Adrenal gland (tissue), 12 donors: ENCODE data around the gene RANBP9. TPM values are rescaled to one million over a fixed set of nuclear protein-coding genes. Genes with fewer than 3 reads are reported as not detected.

ENCODE experiments used
- DNase-seq, 7 donors: peaks; one replicate each; pipeline ENCODE4 v3.0.0-alpha.2; 2019 to 2020
- H3K27ac ChIP-seq, 5 donors: fragments of 200-600 bp; sonication (generic) in 4 of 5; 1 replicate in 3 of 5; 2 replicates in 2 of 5; pipeline versions ENCODE4 v1.5.1 to v1.8.0; 2016 to 2020; ENCODE audit warnings: mild to moderate bottlenecking in 1 of 5
- H3K27me3 ChIP-seq: fragments of 200-600 bp; 2 replicates; pipeline ENCODE4 v1.8.0; 2021
- H3K36me3 ChIP-seq, 2 donors: fragments of 200-600 bp; replicated peaks in 1 of 2; 1 replicate in 1 of 2; 2 replicates in 1 of 2; pipeline versions ENCODE4 v1.5.1 to v1.8.0; 2018 to 2022
- H3K4me1 ChIP-seq, 2 donors: fragments of 200-600 bp; replicated peaks in 1 of 2; 1 replicate in 1 of 2; 2 replicates in 1 of 2; pipeline versions ENCODE4 v1.5.1 to v1.8.0; 2018 to 2021
- H3K4me3 ChIP-seq, 4 donors: fragments of 200-600 bp; sonication (generic) in 3 of 4; one replicate each; pipeline ENCODE4 v1.5.1; 2016 to 2018
- H3K9me3 ChIP-seq, 3 donors: fragments of 200-600 bp; sonication (generic) in 1 of 3; replicated peaks in 1 of 3; 1 replicate in 2 of 3; 2 replicates in 1 of 3; pipeline versions ENCODE4 v1.5.1 to v1.8.0; 2016 to 2021
- CTCF ChIP-seq, 6 experiments: fragments of 450-650 bp in 4 of 6; fragments of 200-600 bp in 2 of 6; sonication (generic) in 1 of 6; IDR thresholded peaks; 1 replicate in 5 of 6; 2 replicates in 1 of 6; pipeline versions ENCODE4 v1.5.1 to v1.8.0; 2016 to 2021; ENCODE audit warnings: antibody characterized with exemption in 6 of 6, mild to moderate bottlenecking in 2 of 6, moderate library complexity in 1 of 6
- POLR2A ChIP-seq, 2 donors: fragments of 450-650 bp; IDR thresholded peaks; one replicate each; pipeline ENCODE4 v1.6.1; 2017; ENCODE audit warnings: antibody characterized with exemption in 2 of 2, mild to moderate bottlenecking in 2 of 2, moderate library complexity in 1 of 2
- WGBS, 4 donors: extraction: QIAGEN DNeasy Blood & Tissue Kit in 2 of 4; methylation state at CpG; one replicate each; pipeline versions ENCODE4 v1.1.5 to v1.1.7; 2013 to 2017; 5-methylcytosine and 5-hydroxymethylcytosine counted together
- intact Hi-C, 2 donors: fragments of 100-400 bp; cut with DNase I; formaldehyde crosslinking; loops; one replicate each; pipeline versions ENCODE4 v1.14.1 to v1.15.0; 2022 to 2023
- polyA plus RNA-seq, 3 donors: library from polyadenylated mRNA; stranded (reverse); fragments of 200-250 nt in 2 of 3; fragments of 350-450 nt in 1 of 3; fragmentation: Illumina TruSeq in 1 of 3; extraction: RNeasy Lipid Tissue Mini Kit (QIAGEN cat#74804) in 1 of 3; gene quantifications; one replicate each; pipeline ENCODE4 v1.2.3, GENCODE V29; 2013 to 2014
- total RNA-seq, 9 donors: library from RNA; depleted of rRNA in 4 of 9; stranded (reverse); fragments of >200 nt in 4 of 9; fragments of 120-200 nt in 1 of 9; fragmentation: NEBNext Ultra II Directional in 1 of 9; extraction: Animal tissue kit (Norgen Biotek cat#: 25700) in 1 of 9; gene quantifications; one replicate each; pipeline versions ENCODE4 v1.1.0 to v1.2.4, GENCODE V29; 2013 to 2023
- donor health status: healthy with polysubstance abuse.
- donor health status: Bipolar disorder and iron deficiency.
- donor health status: DM: yes; HTN: yes; CAD: no.
- donor health status: DM: no; HTN: no; CAD: no.
- donor health status: DM: no; HTN: no; CAD: no.
- donor health status: DM: yes; HTN: yes; CAD: no.

RANBP9 gene
- total and polyA plus RNA-seq, 12 donors = 20.1 to 63.1 (median 37.9) TPM

GRCh38 chr6:13635948-13636658 is 75.5 kb downstream of the RANBP9 start:
- 78 to 87% (median 80%) methylated on average over 4 of the region's 4 CpGs for WGBS, 4 donors
- H3K27me3 ChIP-seq = no peaks in the 10 kb centered on the region
- TF ChIP-seq POLR2A (IDR thresholded peaks at IDR 0.05) (no peak), CTCF (IDR thresholded peaks at IDR 0.05) (no peak)
- H3K36me3 ChIP-seq = peaks cover 0 to 26% of the 10 kb centered on the region in 2 donors
- no peak for DNase-seq
- intact Hi-C loops = no loop called here
- peaks cover 0 to 11% of the 10 kb centered on the region in 2 donors for H3K4me1 ChIP-seq
- no peak overlapping the region for H3K4me3 ChIP-seq
- no peak overlapping the region for H3K27ac ChIP-seq
- no peaks in the 10 kb centered on the region for H3K9me3 ChIP-seq

- Histone ChIP-seq H3K9me3 (no peaks in the 10 kb centered on the region), H3K27ac (no peak overlapping the region), H3K27me3 (no peaks in the 10 kb centered on the region), H3K4me1 (peaks cover 0 to 23% of the 10 kb centered on the region in 2 donors), H3K36me3 (peaks cover 0 to 31% of the 10 kb centered on the region in 2 donors), H3K4me3 (no peak overlapping the region)
- DNase-seq = no peak
- no peak for TF ChIP-seq CTCF (IDR thresholded peaks at IDR 0.05)
- no peak for TF ChIP-seq POLR2A (IDR thresholded peaks at IDR 0.05)
- WGBS, 4 donors = 94 to 97% (median 95%) methylated on average over 2 of the region's 2 CpGs
- intact Hi-C loops = no loop called here
Measured at GRCh38 chr6:13633343-13633742, 78.3 kb downstream of the RANBP9 start.

GRCh38 chr6:13630499-13630898 is 81.1 kb downstream of the RANBP9 start:
- Histone ChIP-seq H3K27ac (no peak overlapping the region), H3K4me3 (no peak overlapping the region), H3K4me1 (peaks cover 0 to 23% of the 10 kb centered on the region in 2 donors), H3K27me3 (no peaks in the 10 kb centered on the region), H3K9me3 (no peaks in the 10 kb centered on the region), H3K36me3 (peaks cover 0 to 26% of the 10 kb centered on the region in 2 donors)
- WGBS, 4 donors = 95 to 100% (median 96%) methylated on average over 1 of the region's 1 CpG
- TF ChIP-seq CTCF (IDR thresholded peaks at IDR 0.05) (no peak), POLR2A (IDR thresholded peaks at IDR 0.05) (no peak)
- no peak for DNase-seq
- intact Hi-C loops = no loop called here

- intact Hi-C loops = no loop called here
- peaks cover 0 to 35% of the 10 kb centered on the region in 2 donors for H3K36me3 ChIP-seq
- WGBS, 4 donors = 29 to 36% (median 34%) methylated on average over 4 of the region's 4 CpGs
Measured at GRCh38 chr6:13629459-13630116, 82.0 kb downstream of the RANBP9 start.

More at GRCh38 chr6:13629459-13630116, 82.0 kb downstream of the RANBP9 start:
- no peaks in the 10 kb centered on the region for H3K27me3 ChIP-seq
- peak overlapping the region in 2 of 5 donors; percentile 8 to 41 for H3K27ac ChIP-seq
- DNase-seq = no peak
- H3K4me1 ChIP-seq = peaks cover 0 to 23% of the 10 kb centered on the region in 2 donors
- TF ChIP-seq CTCF (IDR thresholded peaks at IDR 0.05) = no peak
- no peak for TF ChIP-seq POLR2A (IDR thresholded peaks at IDR 0.05)
- H3K4me3 ChIP-seq = no peak overlapping the region
- no peaks in the 10 kb centered on the region for H3K9me3 ChIP-seq
